Keratinocyte (primary cell): ENCODE data around the gene DHH. TPM values are rescaled to one million over a fixed set of nuclear protein-coding genes. Genes with fewer than 3 reads are reported as not detected.

ENCODE experiments used
- DNase-seq: peaks from one replicate; pipeline ENCODE4 v3.0.0-alpha.2; 2011; ENCODE audit warnings: low read depth, missing footprints, low spot score
- FAIRE-seq: peaks from 2 replicates; lab custom pipeline; 2011; peaks lifted over from hg19 to GRCh38; lab: Jason Lieb, UNC
- H2AFZ ChIP-seq: 2 replicates; pipeline ENCODE4 v1.6.0; 2012; ENCODE audit warnings: low read length, control low read depth, inconsistent platforms; ENCODE audit not compliant: control insufficient read depth
- H3K27ac ChIP-seq: 2 replicates; pipeline ENCODE4 v1.5.1; 2011; ENCODE audit warnings: low read length; ENCODE audit not compliant: control insufficient read depth, insufficient read depth
- H3K27me3 ChIP-seq: 3 replicates; pipeline ENCODE4 v1.6.0; 2011; ENCODE audit warnings: low read length; ENCODE audit not compliant: control insufficient read depth, insufficient read depth; ENCODE audit errors: extremely low read depth
- H3K36me3 ChIP-seq, 2 experiments: 2 replicates in 1 of 2; 3 replicates in 1 of 2; pipeline ENCODE4 v1.5.1; 2011; ENCODE audit warnings: low read length in 2 of 2, mild to moderate bottlenecking in 1 of 2; ENCODE audit not compliant: control insufficient read depth in 2 of 2, insufficient read depth in 2 of 2; ENCODE audit errors: extremely low read depth in 1 of 2
- H3K4me1 ChIP-seq: 3 replicates; pipeline ENCODE4 v1.5.1; 2011; ENCODE audit warnings: low read length; ENCODE audit not compliant: control insufficient read depth, insufficient read depth; ENCODE audit errors: extremely low read depth
- H3K4me2 ChIP-seq: 3 replicates; pipeline ENCODE4 v1.6.0; 2011; ENCODE audit warnings: low read depth, low read length; ENCODE audit not compliant: control insufficient read depth, insufficient read depth; ENCODE audit errors: extremely low read depth
- H3K4me3 ChIP-seq, 3 experiments: fragments of 200-600 bp in 1 of 3; sonication (generic) in 1 of 3; 2 replicates in 2 of 3; 3 replicates in 1 of 3; pipeline ENCODE4 v1.5.1; 2011 to 2016; ENCODE audit warnings: low read length in 3 of 3, mild to moderate bottlenecking in 3 of 3, control low read depth in 2 of 3, inconsistent platforms in 1 of 3, low read depth in 1 of 3, mixed read lengths in 1 of 3, mixed run types in 1 of 3, moderate library complexity in 1 of 3; ENCODE audit not compliant: control insufficient read depth in 2 of 3, insufficient read depth in 2 of 3; ENCODE audit errors: extremely low read depth in 1 of 3
- H3K79me2 ChIP-seq: 2 replicates; pipeline ENCODE4 v1.6.0; 2012; ENCODE audit warnings: low read length; ENCODE audit not compliant: control insufficient read depth, insufficient read depth
- H3K9ac ChIP-seq: 3 replicates; pipeline ENCODE4 v1.6.0; 2011; ENCODE audit warnings: low read length; ENCODE audit not compliant: control insufficient read depth, insufficient read depth; ENCODE audit errors: extremely low read depth
- H3K9me1 ChIP-seq: 3 replicates; pipeline ENCODE4 v1.6.0; 2011; ENCODE audit warnings: low read length; ENCODE audit not compliant: control insufficient read depth, insufficient read depth; ENCODE audit errors: extremely low read depth
- H3K9me3 ChIP-seq: 2 replicates; pipeline ENCODE4 v1.5.1; 2012; ENCODE audit warnings: low read depth, low read length; ENCODE audit not compliant: control insufficient read depth
- H4K20me1 ChIP-seq: 3 replicates; pipeline ENCODE4 v1.6.0; 2011; ENCODE audit warnings: low read length; ENCODE audit not compliant: control insufficient read depth, insufficient read depth; ENCODE audit errors: extremely low read depth
- EZH2 ChIP-seq: IDR thresholded peaks from one replicate; pipeline ENCODE4 v1.6.1; 2012; ENCODE audit warnings: inconsistent platforms, mild to moderate bottlenecking, low read length, moderate library complexity
- dilution Hi-C: fragments of 300-500 bp; cut with MboI; formaldehyde crosslinking; loops from one replicate; pipeline ENCODE4 v1.7.0; 2020; ENCODE audit warnings: low sequenced_read_pairs; ENCODE audit not compliant: extremely low pct_ligation_motif_present
- polyA plus RNA-seq, 5 experiments: library from polyadenylated mRNA; depleted of rRNA in 3 of 5; stranded (reverse) in 3 of 5; stranded (forward) in 1 of 5; unstranded in 1 of 5; fragments of >200 nt; gene quantifications; 1 replicate in 1 of 5; 2 replicates in 3 of 5; 3 replicates in 1 of 5; pipeline versions ENCODE4 v1.2.1 to v1.2.3, GENCODE V29; 2011 to 2012; ENCODE audit warnings: missing spikeins in 2 of 5, low read depth in 1 of 5, low replicate concordance in 1 of 5
- TF ChIP-seq, protein P1 (sequence below), 3 experiments: IDR thresholded peaks in 1 of 3; conservative IDR thresholded peaks in 1 of 3; optimal IDR thresholded peaks in 1 of 3; 2 replicates in 2 of 3; 3 replicates in 1 of 3; pipeline versions ENCODE3 to v1.5.1; 2011; ENCODE audit warnings: low read length in 3 of 3, mild to moderate bottlenecking in 3 of 3, moderate library complexity in 2 of 3, control low read depth in 1 of 3, inconsistent platforms in 1 of 3; ENCODE audit not compliant: insufficient read depth in 2 of 3; ENCODE audit errors: extremely low read depth in 1 of 3

DHH gene
- polyA plus RNA-seq, 1 donor (not counting 4 experiments of a cell fraction or from before 2014, with no cell fraction given) = not detected

DNA sequence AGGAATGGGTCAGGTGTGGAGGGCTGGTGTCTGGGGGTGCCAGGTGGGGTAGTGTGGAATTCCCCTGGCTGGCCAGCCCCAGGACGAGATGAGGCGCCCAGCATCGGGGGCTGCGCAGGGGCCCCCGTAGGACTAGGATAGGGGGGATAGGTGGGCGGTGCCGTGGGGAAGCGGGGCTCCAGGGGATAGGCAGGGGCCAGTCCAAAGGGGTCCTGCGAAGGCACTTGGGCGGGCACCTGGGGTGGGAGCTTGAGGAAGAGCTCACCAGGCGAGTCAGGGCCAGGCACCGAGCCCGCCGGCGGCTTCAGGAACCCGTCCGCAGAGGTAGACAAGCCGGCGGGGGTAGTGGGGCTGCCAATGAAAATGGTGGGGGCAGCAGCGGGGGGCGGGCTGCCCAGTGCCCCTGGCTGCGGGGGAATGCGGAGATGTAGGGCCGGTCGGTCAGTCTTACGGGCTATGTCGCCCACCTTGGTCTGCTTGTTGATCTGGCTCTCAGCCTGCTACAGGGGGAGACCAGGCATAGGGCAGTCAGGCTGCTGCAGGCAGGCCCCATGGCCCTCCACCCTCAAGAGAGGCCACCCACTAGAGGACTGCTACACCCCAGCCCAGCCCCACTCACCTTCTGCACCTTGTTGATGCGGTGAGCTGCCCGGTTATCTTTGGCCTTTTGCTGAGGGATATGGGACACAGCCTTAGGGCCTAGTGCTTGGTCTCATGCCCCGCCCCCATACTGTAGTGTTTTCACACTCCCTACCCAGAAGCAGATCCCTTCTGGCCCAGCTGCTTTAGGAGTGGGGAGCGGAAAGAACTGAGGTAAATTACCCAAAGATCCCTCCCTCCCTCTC is 53.3 kb downstream of the DHH start:
- dilution Hi-C loops = no loop called here
- no peak for TF ChIP-seq EZH2
- TF ChIP-seq, protein P1, sequence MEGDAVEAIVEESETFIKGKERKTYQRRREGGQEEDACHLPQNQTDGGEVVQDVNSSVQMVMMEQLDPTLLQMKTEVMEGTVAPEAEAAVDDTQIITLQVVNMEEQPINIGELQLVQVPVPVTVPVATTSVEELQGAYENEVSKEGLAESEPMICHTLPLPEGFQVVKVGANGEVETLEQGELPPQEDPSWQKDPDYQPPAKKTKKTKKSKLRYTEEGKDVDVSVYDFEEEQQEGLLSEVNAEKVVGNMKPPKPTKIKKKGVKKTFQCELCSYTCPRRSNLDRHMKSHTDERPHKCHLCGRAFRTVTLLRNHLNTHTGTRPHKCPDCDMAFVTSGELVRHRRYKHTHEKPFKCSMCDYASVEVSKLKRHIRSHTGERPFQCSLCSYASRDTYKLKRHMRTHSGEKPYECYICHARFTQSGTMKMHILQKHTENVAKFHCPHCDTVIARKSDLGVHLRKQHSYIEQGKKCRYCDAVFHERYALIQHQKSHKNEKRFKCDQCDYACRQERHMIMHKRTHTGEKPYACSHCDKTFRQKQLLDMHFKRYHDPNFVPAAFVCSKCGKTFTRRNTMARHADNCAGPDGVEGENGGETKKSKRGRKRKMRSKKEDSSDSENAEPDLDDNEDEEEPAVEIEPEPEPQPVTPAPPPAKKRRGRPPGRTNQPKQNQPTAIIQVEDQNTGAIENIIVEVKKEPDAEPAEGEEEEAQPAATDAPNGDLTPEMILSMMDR (optimal IDR thresholded peaks at IDR 0.05 in 1 of 3, IDR thresholded peaks at IDR 0.05 in 1 of 3, conservative IDR thresholded peaks at IDR 0.05 in 1 of 3; ENCODE audit: extremely low read depth in 1 of 3, insufficient read depth in 2 of 3, low read length in 3 of 3) = no peak

DNA sequence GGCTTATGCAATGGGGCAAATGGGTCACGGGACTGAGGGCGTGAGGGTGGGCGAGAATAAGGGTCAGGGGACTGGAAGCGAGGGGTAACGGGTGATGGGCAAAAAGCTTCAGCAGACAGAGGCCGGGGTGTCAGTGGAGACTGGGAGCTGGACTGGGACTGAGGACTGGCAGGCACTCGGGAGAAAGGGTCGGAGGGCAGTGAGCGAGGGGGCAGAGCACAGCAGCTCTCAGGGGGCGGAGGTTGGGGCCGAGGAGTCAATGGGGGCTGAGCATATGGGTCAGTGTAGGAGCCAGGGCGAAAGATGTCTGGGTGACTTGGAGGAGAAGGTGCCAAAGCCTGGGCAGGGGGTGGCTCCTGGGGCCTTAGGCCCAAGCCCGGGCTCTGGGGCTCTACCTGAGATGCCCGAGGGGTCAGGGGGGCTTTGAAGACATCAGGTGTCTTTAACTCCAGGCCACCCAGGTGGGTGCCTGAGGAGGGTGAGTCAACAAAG is 54.2 kb downstream of the DHH start:
- no peak overlapping the region for H3K27ac ChIP-seq
- H3K4me2 ChIP-seq = no peak overlapping the region
- peaks cover 2% of the 10 kb centered on the region for H3K9me1 ChIP-seq
- no peak overlapping the region for H2AFZ ChIP-seq
- no peak for DNase-seq
- H3K4me1 ChIP-seq = no peaks in the 10 kb centered on the region
- no peaks in the 10 kb centered on the region for H4K20me1 ChIP-seq
- H3K79me2 ChIP-seq = peaks cover 3% of the 10 kb centered on the region
- H3K9ac ChIP-seq = no peak overlapping the region
- TF ChIP-seq, protein P1 (optimal IDR thresholded peaks at IDR 0.05 in 1 of 3, IDR thresholded peaks at IDR 0.05 in 1 of 3, conservative IDR thresholded peaks at IDR 0.05 in 1 of 3; ENCODE audit: extremely low read depth in 1 of 3, insufficient read depth in 2 of 3, low read length in 3 of 3) = no peak
- no peak for TF ChIP-seq EZH2
- H3K27me3 ChIP-seq = no peaks in the 10 kb centered on the region
- H3K4me3 ChIP-seq = no peak overlapping the region
- H3K9me3 ChIP-seq = no peaks in the 10 kb centered on the region
- dilution Hi-C loops = no loop called here
- FAIRE-seq = no peak
- H3K36me3 ChIP-seq = peaks cover 60 to 71% of the 10 kb centered on the region in 2 experiments

More for the DNA sequence above, 53.3 kb downstream of the DHH start:
- no peaks in the 10 kb centered on the region for H4K20me1 ChIP-seq
- H3K79me2 ChIP-seq = peaks cover 3% of the 10 kb centered on the region
- H3K36me3 ChIP-seq = peaks cover 68 to 76% of the 10 kb centered on the region in 2 experiments
- H3K27me3 ChIP-seq = no peaks in the 10 kb centered on the region
- no peak overlapping the region for H3K4me3 ChIP-seq
- no peak overlapping the region for H3K9ac ChIP-seq
- DNase-seq = no peak
- H3K4me1 ChIP-seq = no peaks in the 10 kb centered on the region
- no peaks in the 10 kb centered on the region for H3K9me3 ChIP-seq
- no peak overlapping the region for H3K4me2 ChIP-seq
- no peak overlapping the region for H3K27ac ChIP-seq
- H3K9me1 ChIP-seq = peaks cover 2% of the 10 kb centered on the region
- no peak for FAIRE-seq
- H2AFZ ChIP-seq = no peak overlapping the region
